ENCODE measurements around the gene CD40. TPM values are rescaled to one million over a fixed set of nuclear protein-coding genes. Genes with fewer than 3 reads are reported as not detected.

The CD40 gene
- total RNA-seq, 1 donor from 2014 or later = 4.7 TPM

- no peaks in the 10 kb centered on the region for H3K36me3 ChIP-seq (ENCODE audit: control insufficient read depth, insufficient read depth, low read length)
- FAIRE-seq (no peak), DNase-seq (ENCODE audit: low read depth) (peak; percentile 42)
- H3K4me3 ChIP-seq (ENCODE audit: low read depth, low read length) = no peak overlapping the region
- no peak for TF ChIP-seq CTCF (IDR thresholded peaks at IDR 0.05; ENCODE audit: insufficient read depth, low read length, severe bottlenecking)
- peaks cover 1% of the 10 kb centered on the region for H3K27me3 ChIP-seq (ENCODE audit: control insufficient read depth, insufficient read depth, low read length)
These were observed 30.4 kb downstream of the CD40 start for GRCh38 chr20:46148313-46149208.

GRCh38 chr20:46150943-46151342 is 32.8 kb downstream of the CD40 start:
- Histone ChIP-seq H3K36me3 (ENCODE audit: control insufficient read depth, insufficient read depth, low read length) (no peaks in the 10 kb centered on the region), H3K27me3 (ENCODE audit: control insufficient read depth, insufficient read depth, low read length) (peaks cover 1% of the 10 kb centered on the region), H3K4me3 (ENCODE audit: low read depth, low read length) (no peak overlapping the region)
- TF ChIP-seq CTCF (IDR thresholded peaks at IDR 0.05; ENCODE audit: insufficient read depth, low read length, severe bottlenecking) = no peak
- FAIRE-seq = peak; percentile 43
- DNase-seq (ENCODE audit: low read depth) = no peak

- H3K27me3 ChIP-seq (ENCODE audit: control insufficient read depth, insufficient read depth, low read length) = peaks cover 1% of the 10 kb centered on the region
- no peak overlapping the region for H3K4me3 ChIP-seq (ENCODE audit: low read depth, low read length)
- peak; percentile 35 for TF ChIP-seq CTCF (IDR thresholded peaks at IDR 0.05; ENCODE audit: insufficient read depth, low read length, severe bottlenecking)
- DNase-seq (ENCODE audit: low read depth) (no peak), FAIRE-seq (no peak)
- no peaks in the 10 kb centered on the region for H3K36me3 ChIP-seq (ENCODE audit: control insufficient read depth, insufficient read depth, low read length)
These were observed 33.8 kb downstream of the CD40 start for GRCh38 chr20:46151936-46152335.

- H3K4me3 ChIP-seq (ENCODE audit: low read depth, low read length) = no peak overlapping the region
- no peaks in the 10 kb centered on the region for H3K36me3 ChIP-seq (ENCODE audit: control insufficient read depth, insufficient read depth, low read length)
- FAIRE-seq (no peak), DNase-seq (ENCODE audit: low read depth) (no peak)
- H3K27me3 ChIP-seq (ENCODE audit: control insufficient read depth, insufficient read depth, low read length) = peaks cover 3% of the 10 kb centered on the region
- TF ChIP-seq CTCF (IDR thresholded peaks at IDR 0.05; ENCODE audit: insufficient read depth, low read length, severe bottlenecking) = no peak
These were observed 34.9 kb downstream of the CD40 start for GRCh38 chr20:46152824-46153586.

GRCh38 chr20:46154305-46154704 is 36.2 kb downstream of the CD40 start:
- TF ChIP-seq CTCF (IDR thresholded peaks at IDR 0.05; ENCODE audit: insufficient read depth, low read length, severe bottlenecking) = no peak
- no peak for FAIRE-seq
- Histone ChIP-seq H3K4me3 (ENCODE audit: low read depth, low read length) (no peak overlapping the region), H3K36me3 (ENCODE audit: control insufficient read depth, insufficient read depth, low read length) (no peaks in the 10 kb centered on the region), H3K27me3 (ENCODE audit: control insufficient read depth, insufficient read depth, low read length) (peaks cover 5% of the 10 kb centered on the region)
- no peak for DNase-seq (ENCODE audit: low read depth)
